Measurements from ENCODE around the gene HDAC10.
A peak's percentile ranks its signal among the peaks of the same experiment; 100 is the strongest.

The HDAC10 gene

GRCh38 chr22:50250555-50251476 is at the start of gene HDAC10:
TSS of gene HDAC10 (minus strand) at chr22:50251265. CDS start at chr22:50251032, 233 bp downstream.
- peak within 1 kb of the TSS; percentile 71 to 84 for H3K9ac ChIP-seq (ENCODE audit: low read depth in 1 of 2, low read length in 2 of 2)
- peaks cover 24 to 39% of the 10 kb centered on the region in 2 donors for H3K4me1 ChIP-seq (ENCODE audit: control insufficient read depth in 1 of 2, insufficient read depth in 2 of 2, low read length in 2 of 2)

GRCh38 chr22:50300620-50301257 is 49.7 kb upstream of the HDAC10 start:
- peak overlapping the region in 1 of 2 donors; percentile 12 for H3K4me3 ChIP-seq (ENCODE audit: low read depth in 1 of 2, low read length in 2 of 2)
- H3K36me3 ChIP-seq (ENCODE audit: control insufficient read depth in 1 of 2, insufficient read depth in 2 of 2, low read length in 2 of 2) = no peaks in the 10 kb centered on the region
- no peaks in the 10 kb centered on the region for H3K27me3 ChIP-seq (ENCODE audit: control insufficient read depth in 1 of 2, insufficient read depth in 2 of 2, low read length in 2 of 2)
- H3K9ac ChIP-seq (ENCODE audit: low read depth in 1 of 2, low read length in 2 of 2) = peak overlapping the region in 1 of 2 donors; percentile 25
- peak overlapping the region; percentile 22 for H3K27ac ChIP-seq (ENCODE audit: low read depth, low read length)
- H3K4me1 ChIP-seq (ENCODE audit: control insufficient read depth in 1 of 2, insufficient read depth in 2 of 2, low read length in 2 of 2) = peaks cover 74 to 83% of the 10 kb centered on the region in 2 donors
- H3K9me3 ChIP-seq (ENCODE audit: control insufficient read depth in 1 of 2, low read length in 2 of 2) = no peaks in the 10 kb centered on the region

More at GRCh38 chr22:50250555-50251476, at the start of gene HDAC10:
- Histone ChIP-seq H3K27ac (ENCODE audit: low read depth, low read length) (no peak within 1 kb of the TSS), H3K4me3 (ENCODE audit: low read depth in 1 of 2, low read length in 2 of 2) (peak within 1 kb of the TSS; percentile 87 to 89), H3K9me3 (ENCODE audit: control insufficient read depth in 1 of 2, low read length in 2 of 2) (no peaks in the 10 kb centered on the region), H3K36me3 (ENCODE audit: control insufficient read depth in 1 of 2, insufficient read depth in 2 of 2, low read length in 2 of 2) (peaks cover 7 to 31% of the 10 kb centered on the region in 2 donors), H3K27me3 (ENCODE audit: control insufficient read depth in 1 of 2, insufficient read depth in 2 of 2, low read length in 2 of 2) (no peaks in the 10 kb centered on the region)

- Histone ChIP-seq H3K9ac (ENCODE audit: low read depth in 1 of 2, low read length in 2 of 2) (peak overlapping the region in 1 of 2 donors; percentile 25), H3K27ac (ENCODE audit: low read depth, low read length) (peak overlapping the region; percentile 66), H3K4me3 (ENCODE audit: low read depth in 1 of 2, low read length in 2 of 2) (peak overlapping the region; percentile 32 to 43), H3K9me3 (ENCODE audit: control insufficient read depth in 1 of 2, low read length in 2 of 2) (no peaks in the 10 kb centered on the region), H3K27me3 (ENCODE audit: control insufficient read depth in 1 of 2, insufficient read depth in 2 of 2, low read length in 2 of 2) (no peaks in the 10 kb centered on the region), H3K4me1 (ENCODE audit: control insufficient read depth in 1 of 2, insufficient read depth in 2 of 2, low read length in 2 of 2) (peaks cover 73 to 76% of the 10 kb centered on the region in 2 donors), H3K36me3 (ENCODE audit: control insufficient read depth in 1 of 2, insufficient read depth in 2 of 2, low read length in 2 of 2) (no peaks in the 10 kb centered on the region)
These were observed 48.9 kb upstream of the HDAC10 start for GRCh38 chr22:50299785-50300619.

- Histone ChIP-seq H3K9me3 (ENCODE audit: control insufficient read depth in 1 of 2, low read length in 2 of 2) (no peaks in the 10 kb centered on the region), H3K4me3 (ENCODE audit: low read depth in 1 of 2, low read length in 2 of 2) (peak overlapping the region; percentile 32 to 43), H3K4me1 (ENCODE audit: control insufficient read depth in 1 of 2, insufficient read depth in 2 of 2, low read length in 2 of 2) (peaks cover 74 to 75% of the 10 kb centered on the region in 2 donors), H3K27me3 (ENCODE audit: control insufficient read depth in 1 of 2, insufficient read depth in 2 of 2, low read length in 2 of 2) (no peaks in the 10 kb centered on the region), H3K9ac (ENCODE audit: low read depth in 1 of 2, low read length in 2 of 2) (peak overlapping the region in 1 of 2 donors; percentile 12), H3K27ac (ENCODE audit: low read depth, low read length) (peak overlapping the region; percentile 66), H3K36me3 (ENCODE audit: control insufficient read depth in 1 of 2, insufficient read depth in 2 of 2, low read length in 2 of 2) (peaks cover 0 to 3% of the 10 kb centered on the region in 2 donors)
These were observed 48.1 kb upstream of the HDAC10 start for GRCh38 chr22:50298937-50299784.

GRCh38 chr22:50298266-50298637 is 47.2 kb upstream of the HDAC10 start:
- Histone ChIP-seq H3K4me3 (ENCODE audit: low read depth in 1 of 2, low read length in 2 of 2) (peak overlapping the region in 1 of 2 donors; percentile 8), H3K4me1 (ENCODE audit: control insufficient read depth in 1 of 2, insufficient read depth in 2 of 2, low read length in 2 of 2) (peaks cover 70 to 75% of the 10 kb centered on the region in 2 donors), H3K36me3 (ENCODE audit: control insufficient read depth in 1 of 2, insufficient read depth in 2 of 2, low read length in 2 of 2) (peaks cover 0 to 4% of the 10 kb centered on the region in 2 donors), H3K27ac (ENCODE audit: low read depth, low read length) (no peak overlapping the region), H3K27me3 (ENCODE audit: control insufficient read depth in 1 of 2, insufficient read depth in 2 of 2, low read length in 2 of 2) (no peaks in the 10 kb centered on the region), H3K9ac (ENCODE audit: low read depth in 1 of 2, low read length in 2 of 2) (no peak overlapping the region), H3K9me3 (ENCODE audit: control insufficient read depth in 1 of 2, low read length in 2 of 2) (no peaks in the 10 kb centered on the region)

GRCh38 chr22:50297510-50298265 is 46.6 kb upstream of the HDAC10 start:
- H3K9me3 ChIP-seq (ENCODE audit: control insufficient read depth in 1 of 2, low read length in 2 of 2) = no peaks in the 10 kb centered on the region
- H3K36me3 ChIP-seq (ENCODE audit: control insufficient read depth in 1 of 2, insufficient read depth in 2 of 2, low read length in 2 of 2) = peaks cover 0 to 4% of the 10 kb centered on the region in 2 donors
- no peak overlapping the region for H3K27ac ChIP-seq (ENCODE audit: low read depth, low read length)
- H3K27me3 ChIP-seq (ENCODE audit: control insufficient read depth in 1 of 2, insufficient read depth in 2 of 2, low read length in 2 of 2) = no peaks in the 10 kb centered on the region
- peak overlapping the region in 1 of 2 donors; percentile 8 for H3K4me3 ChIP-seq (ENCODE audit: low read depth in 1 of 2, low read length in 2 of 2)
- H3K9ac ChIP-seq (ENCODE audit: low read depth in 1 of 2, low read length in 2 of 2) = peak overlapping the region in 1 of 2 donors; percentile 19
- peaks cover 70 to 74% of the 10 kb centered on the region in 2 donors for H3K4me1 ChIP-seq (ENCODE audit: control insufficient read depth in 1 of 2, insufficient read depth in 2 of 2, low read length in 2 of 2)

GRCh38 chr22:50296658-50297490 is 45.8 kb upstream of the HDAC10 start:
- Histone ChIP-seq H3K9ac (ENCODE audit: low read depth in 1 of 2, low read length in 2 of 2) (peak overlapping the region in 1 of 2 donors; percentile 19), H3K27ac (ENCODE audit: low read depth, low read length) (no peak overlapping the region), H3K4me1 (ENCODE audit: control insufficient read depth in 1 of 2, insufficient read depth in 2 of 2, low read length in 2 of 2) (peaks cover 67 to 70% of the 10 kb centered on the region in 2 donors), H3K36me3 (ENCODE audit: control insufficient read depth in 1 of 2, insufficient read depth in 2 of 2, low read length in 2 of 2) (peaks cover 0 to 4% of the 10 kb centered on the region in 2 donors), H3K27me3 (ENCODE audit: control insufficient read depth in 1 of 2, insufficient read depth in 2 of 2, low read length in 2 of 2) (no peaks in the 10 kb centered on the region), H3K9me3 (ENCODE audit: control insufficient read depth in 1 of 2, low read length in 2 of 2) (no peaks in the 10 kb centered on the region), H3K4me3 (ENCODE audit: low read depth in 1 of 2, low read length in 2 of 2) (peak overlapping the region in 1 of 2 donors; percentile 28)

- no peaks in the 10 kb centered on the region for H3K9me3 ChIP-seq (ENCODE audit: control insufficient read depth in 1 of 2, low read length in 2 of 2)
- H3K4me1 ChIP-seq (ENCODE audit: control insufficient read depth in 1 of 2, insufficient read depth in 2 of 2, low read length in 2 of 2) = peaks cover 53 to 55% of the 10 kb centered on the region in 2 donors
- H3K27me3 ChIP-seq (ENCODE audit: control insufficient read depth in 1 of 2, insufficient read depth in 2 of 2, low read length in 2 of 2) = no peaks in the 10 kb centered on the region
- peak overlapping the region; percentile 40 to 45 for H3K4me3 ChIP-seq (ENCODE audit: low read depth in 1 of 2, low read length in 2 of 2)
- peak overlapping the region; percentile 49 to 65 for H3K9ac ChIP-seq (ENCODE audit: low read depth in 1 of 2, low read length in 2 of 2)
- peaks cover 16 to 28% of the 10 kb centered on the region in 2 donors for H3K36me3 ChIP-seq (ENCODE audit: control insufficient read depth in 1 of 2, insufficient read depth in 2 of 2, low read length in 2 of 2)
- peak overlapping the region; percentile 80 for H3K27ac ChIP-seq (ENCODE audit: low read depth, low read length)
These were observed 43.2 kb upstream of the HDAC10 start for GRCh38 chr22:50294319-50294656.

All from duodenal mucosa (tissue), 2 donors.